ENCODE data around the gene FAM110D.

FAM110D gene

DNA sequence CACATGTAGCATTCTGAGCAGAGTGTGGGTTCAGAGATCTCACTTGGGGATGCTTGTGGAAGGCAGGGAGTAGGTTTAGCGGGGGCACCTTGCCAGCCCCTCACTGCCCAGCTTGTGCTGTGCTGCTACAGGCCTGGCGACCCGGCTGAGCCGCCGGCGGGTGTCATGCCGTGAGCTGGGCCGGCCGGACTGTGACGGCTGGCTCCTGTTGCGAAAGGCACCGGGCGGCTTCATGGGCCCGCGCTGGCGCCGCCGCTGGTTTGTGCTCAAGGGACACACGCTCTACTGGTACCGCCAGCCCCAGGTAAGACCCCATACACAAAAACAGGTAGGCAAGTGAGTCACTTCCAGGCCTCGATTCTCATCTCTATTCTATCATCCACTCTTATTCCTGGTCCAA lies 26.0 kb downstream of the FAM110D start:
- no peaks in the 10 kb centered on the region for H3K4me1 ChIP-seq (ENCODE audit: insufficient read depth, low read length, poor library complexity, severe bottlenecking)
- H3F3A ChIP-seq (ENCODE audit: low read depth): no peaks in the 10 kb centered on the region
- no peaks in the 10 kb centered on the region for H3K27me3 ChIP-seq (ENCODE audit: insufficient read depth, low read length, poor library complexity, severe bottlenecking)
- no peaks in the 10 kb centered on the region for H3K79me2 ChIP-seq (ENCODE audit: insufficient read depth, low read length)
- H3K36me3 ChIP-seq (ENCODE audit: insufficient read depth, low read length): no peaks in the 10 kb centered on the region
- no peaks in the 10 kb centered on the region for H4K20me1 ChIP-seq (ENCODE audit: insufficient read depth, low read length, poor library complexity, severe bottlenecking)
- no peak overlapping the region for H3K9ac ChIP-seq (ENCODE audit: low read depth, low read length, poor library complexity, severe bottlenecking)
- H3K9me3 ChIP-seq (ENCODE audit: insufficient read depth, low read depth, low read length): no peaks in the 10 kb centered on the region
- H3K4me2 ChIP-seq (ENCODE audit: low read depth, low read length, poor library complexity, severe bottlenecking): no peak overlapping the region
- H3K4me3 ChIP-seq (ENCODE audit: low read length, poor library complexity, severe bottlenecking): no peak overlapping the region
- no peak overlapping the region for H2AFZ ChIP-seq (ENCODE audit: low read length)
- TF ChIP-seq EZH2phosphoT487 (IDR thresholded peaks at IDR 0.05; ENCODE audit: borderline replicate concordance): no peak
- TF ChIP-seq, protein P1, sequence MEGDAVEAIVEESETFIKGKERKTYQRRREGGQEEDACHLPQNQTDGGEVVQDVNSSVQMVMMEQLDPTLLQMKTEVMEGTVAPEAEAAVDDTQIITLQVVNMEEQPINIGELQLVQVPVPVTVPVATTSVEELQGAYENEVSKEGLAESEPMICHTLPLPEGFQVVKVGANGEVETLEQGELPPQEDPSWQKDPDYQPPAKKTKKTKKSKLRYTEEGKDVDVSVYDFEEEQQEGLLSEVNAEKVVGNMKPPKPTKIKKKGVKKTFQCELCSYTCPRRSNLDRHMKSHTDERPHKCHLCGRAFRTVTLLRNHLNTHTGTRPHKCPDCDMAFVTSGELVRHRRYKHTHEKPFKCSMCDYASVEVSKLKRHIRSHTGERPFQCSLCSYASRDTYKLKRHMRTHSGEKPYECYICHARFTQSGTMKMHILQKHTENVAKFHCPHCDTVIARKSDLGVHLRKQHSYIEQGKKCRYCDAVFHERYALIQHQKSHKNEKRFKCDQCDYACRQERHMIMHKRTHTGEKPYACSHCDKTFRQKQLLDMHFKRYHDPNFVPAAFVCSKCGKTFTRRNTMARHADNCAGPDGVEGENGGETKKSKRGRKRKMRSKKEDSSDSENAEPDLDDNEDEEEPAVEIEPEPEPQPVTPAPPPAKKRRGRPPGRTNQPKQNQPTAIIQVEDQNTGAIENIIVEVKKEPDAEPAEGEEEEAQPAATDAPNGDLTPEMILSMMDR (conservative IDR thresholded peaks at IDR 0.05; ENCODE audit: low read length): no peak
- no peaks in the 10 kb centered on the region for H3K9me2 ChIP-seq (replicated peaks; ENCODE audit: low read depth, low read length)

DNA sequence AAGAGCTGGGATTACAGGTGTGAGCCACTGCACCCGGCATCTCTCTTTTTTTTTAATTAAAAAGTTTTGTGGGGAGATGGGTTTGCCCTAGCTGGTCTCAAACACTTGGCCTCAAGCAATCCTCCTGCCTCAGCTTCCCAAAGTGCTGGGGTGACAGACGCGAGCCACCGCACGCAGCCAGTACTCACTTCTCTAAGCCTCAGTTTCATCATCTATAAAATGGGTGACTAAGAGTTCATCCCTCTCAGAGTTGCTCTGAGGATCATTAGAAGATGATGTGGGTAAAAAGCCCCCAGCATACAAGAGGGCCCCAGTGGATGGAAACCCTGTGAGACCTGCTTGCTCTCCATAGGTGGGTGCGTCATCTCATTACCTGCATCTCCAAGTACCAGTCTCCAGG lies 29.0 kb downstream of the FAM110D start:
- TF ChIP-seq EZH2phosphoT487 (IDR thresholded peaks at IDR 0.05; ENCODE audit: borderline replicate concordance): no peak
- TF ChIP-seq, protein P1 (conservative IDR thresholded peaks at IDR 0.05; ENCODE audit: low read length): no peak
- Histone ChIP-seq H3K4me3 (ENCODE audit: low read length, poor library complexity, severe bottlenecking) (no peak overlapping the region), H3K79me2 (ENCODE audit: insufficient read depth, low read length) (no peaks in the 10 kb centered on the region), H3F3A (ENCODE audit: low read depth) (no peaks in the 10 kb centered on the region), H3K9me3 (ENCODE audit: insufficient read depth, low read depth, low read length) (no peaks in the 10 kb centered on the region), H3K36me3 (ENCODE audit: insufficient read depth, low read length) (no peaks in the 10 kb centered on the region), H4K20me1 (ENCODE audit: insufficient read depth, low read length, poor library complexity, severe bottlenecking) (no peaks in the 10 kb centered on the region), H3K4me2 (ENCODE audit: low read depth, low read length, poor library complexity, severe bottlenecking) (no peak overlapping the region), H3K27me3 (ENCODE audit: insufficient read depth, low read length, poor library complexity, severe bottlenecking) (no peaks in the 10 kb centered on the region), H3K9ac (ENCODE audit: low read depth, low read length, poor library complexity, severe bottlenecking) (no peak overlapping the region), H3K4me1 (ENCODE audit: insufficient read depth, low read length, poor library complexity, severe bottlenecking) (peaks cover 12% of the 10 kb centered on the region), H3K9me2 (replicated peaks; ENCODE audit: low read depth, low read length) (no peaks in the 10 kb centered on the region), H2AFZ (ENCODE audit: low read length) (no peak overlapping the region)

DNA sequence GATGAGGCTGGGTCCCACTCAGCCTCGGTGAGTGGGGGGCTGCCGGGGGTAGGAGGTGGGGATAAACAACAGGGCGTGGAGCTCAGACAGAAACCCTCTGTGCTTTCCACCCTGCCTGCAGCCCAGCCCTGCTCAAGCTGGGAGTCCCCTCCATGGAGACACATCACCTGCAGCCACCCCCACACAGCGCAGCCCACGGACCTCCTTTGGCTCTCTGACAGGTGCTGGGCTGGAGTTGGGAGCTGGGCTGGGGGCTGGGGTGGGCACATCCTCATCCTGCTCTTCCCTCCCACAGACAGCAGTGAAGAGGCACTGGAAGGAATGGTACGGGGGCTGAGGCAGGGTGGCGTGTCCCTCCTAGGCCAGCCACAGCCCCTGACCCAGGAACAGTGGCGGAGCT lies 29.6 kb downstream of the FAM110D start:
- TF ChIP-seq EZH2phosphoT487 (IDR thresholded peaks at IDR 0.05; ENCODE audit: borderline replicate concordance): no peak
- TF ChIP-seq, protein P1 (conservative IDR thresholded peaks at IDR 0.05; ENCODE audit: low read length): no peak
- Histone ChIP-seq H3K4me1 (ENCODE audit: insufficient read depth, low read length, poor library complexity, severe bottlenecking) (peaks cover 12% of the 10 kb centered on the region), H3K36me3 (ENCODE audit: insufficient read depth, low read length) (no peaks in the 10 kb centered on the region), H3K9me2 (replicated peaks; ENCODE audit: low read depth, low read length) (no peaks in the 10 kb centered on the region), H3K9me3 (ENCODE audit: insufficient read depth, low read depth, low read length) (no peaks in the 10 kb centered on the region), H3K4me2 (ENCODE audit: low read depth, low read length, poor library complexity, severe bottlenecking) (no peak overlapping the region), H3K4me3 (ENCODE audit: low read length, poor library complexity, severe bottlenecking) (no peak overlapping the region), H4K20me1 (ENCODE audit: insufficient read depth, low read length, poor library complexity, severe bottlenecking) (no peaks in the 10 kb centered on the region), H3F3A (ENCODE audit: low read depth) (no peaks in the 10 kb centered on the region), H2AFZ (ENCODE audit: low read length) (no peak overlapping the region), H3K27me3 (ENCODE audit: insufficient read depth, low read length, poor library complexity, severe bottlenecking) (no peaks in the 10 kb centered on the region), H3K9ac (ENCODE audit: low read depth, low read length, poor library complexity, severe bottlenecking) (no peak overlapping the region), H3K79me2 (ENCODE audit: insufficient read depth, low read length) (no peaks in the 10 kb centered on the region)

Data from Loucy (cell line).